GM23248 (cell line): Measurements from ENCODE around the gene APOL3. TPM values are rescaled to one million over a fixed set of nuclear protein-coding genes. Genes with fewer than 3 reads are reported as not detected.

Experiments used
- DNase-seq: peaks from one replicate; pipeline ENCODE4 v3.0.0-alpha.2; 2015
- H2AFZ ChIP-seq: fragments of 200-600 bp; sonication (generic); 2 replicates; pipeline ENCODE4 v1.6.1; 2016; ENCODE audit warnings: antibody characterized with exemption
- H3F3A ChIP-seq: fragments of 200-600 bp; sonication (generic); 2 replicates; pipeline ENCODE4 v1.6.1; 2016; ENCODE audit warnings: mild to moderate bottlenecking, antibody characterized with exemption, mixed run types; ENCODE audit not compliant: insufficient read depth
- H3K27ac ChIP-seq: fragments of 200-600 bp; sonication (generic); 2 replicates; pipeline ENCODE4 v1.5.1; 2016; ENCODE audit warnings: mild to moderate bottlenecking
- H3K27me3 ChIP-seq: fragments of 200-600 bp; sonication (generic); replicated peaks from 2 replicates; pipeline ENCODE4 v1.6.1; 2016; ENCODE audit warnings: mild to moderate bottlenecking; ENCODE audit not compliant: insufficient read depth
- H3K36me3 ChIP-seq: fragments of 200-600 bp; sonication (generic); 2 replicates; pipeline ENCODE4 v1.6.1; 2016; ENCODE audit warnings: low read depth, mild to moderate bottlenecking
- H3K4me1 ChIP-seq: fragments of 200-600 bp; sonication (generic); 2 replicates; pipeline ENCODE4 v1.6.1; 2016; ENCODE audit warnings: mild to moderate bottlenecking; ENCODE audit not compliant: insufficient read depth
- H3K4me2 ChIP-seq: fragments of 200-600 bp; sonication (generic); one replicate; pipeline ENCODE4 v1.6.1; 2016; ENCODE audit warnings: mild to moderate bottlenecking; ENCODE audit not compliant: unreplicated experiment
- H3K4me3 ChIP-seq: fragments of 200-600 bp; sonication (generic); 2 replicates; pipeline ENCODE4 v1.5.1; 2016; ENCODE audit warnings: mild to moderate bottlenecking
- H3K79me2 ChIP-seq: fragments of 200-600 bp; sonication (generic); 2 replicates; pipeline ENCODE4 v1.6.1; 2016; ENCODE audit warnings: mild to moderate bottlenecking; ENCODE audit not compliant: insufficient read depth
- H3K9ac ChIP-seq: fragments of 200-600 bp; sonication (generic); 2 replicates; pipeline ENCODE4 v1.6.1; 2016; ENCODE audit warnings: mild to moderate bottlenecking
- H3K9me2 ChIP-seq: fragments of 200-600 bp; sonication (generic); 2 replicates; pipeline ENCODE4 v1.6.1; 2016; ENCODE audit warnings: mixed run types, mild to moderate bottlenecking, moderate library complexity; ENCODE audit not compliant: insufficient read depth
- H3K9me3 ChIP-seq: fragments of 200-600 bp; sonication (generic); one replicate; pipeline ENCODE4 v1.6.1; 2017; ENCODE audit warnings: low read depth
- H4K20me1 ChIP-seq: fragments of 200-600 bp; sonication (generic); 2 replicates; pipeline ENCODE4 v1.6.0; 2016; ENCODE audit not compliant: insufficient read depth
- EZH2 ChIP-seq: fragments of 200-600 bp; sonication (generic); IDR thresholded peaks from 2 replicates; pipeline ENCODE4 v1.6.1; 2018; ENCODE audit warnings: antibody characterized with exemption, mild to moderate bottlenecking; ENCODE audit not compliant: insufficient read depth, poor library complexity, severe bottlenecking
- EZH2phosphoT487 ChIP-seq: fragments of 200-600 bp; sonication (generic); IDR thresholded peaks from 2 replicates; pipeline ENCODE4 v1.6.1; 2018; ENCODE audit warnings: antibody characterized with exemption, moderate library complexity, mild to moderate bottlenecking, low read depth; ENCODE audit not compliant: insufficient read depth
- WGBS, 2 experiments: methylation state at CpG; one replicate each; pipeline ENCODE4 v1.1.6; 2015 to 2017; ENCODE audit warnings: low lambda C conversion rate in 2 of 2, low coverage in 1 of 2; ENCODE audit errors: missing lambda C conversion rate in 2 of 2; 5-methylcytosine and 5-hydroxymethylcytosine counted together
- in situ Hi-C: fragments of 300-500 bp; cut with MboI; formaldehyde crosslinking; loops from 2 replicates; pipeline ENCODE4 v1.15.0; 2020
- polyA plus RNA-seq: library from polyadenylated mRNA; unstranded; fragments of >200 nt; fragmentation: Nextera tagmentation; extraction: Ambion mirVana; gene quantifications from 2 replicates; pipeline ENCODE4 v1.2.1, GENCODE V29; 2016
- total RNA-seq: library from RNA; depleted of rRNA; stranded (reverse); fragments of >200 nt; shearing (Covaris generic); gene quantifications from 2 replicates; pipeline ENCODE4 v1.2.3, GENCODE V29; 2014

The APOL3 gene
- total and polyA plus RNA-seq, 2 experiments from 2014 or later = 4.0 to 5.5 TPM

- Histone ChIP-seq H2AFZ (no peak overlapping the region), H3K4me3 (no peak overlapping the region), H3K9ac (no peak overlapping the region), H3K79me2 (no peaks in the 10 kb centered on the region), H3K9me2 (no peaks in the 10 kb centered on the region), H3K27ac (no peak overlapping the region), H4K20me1 (no peaks in the 10 kb centered on the region), H3K4me2 (no peak overlapping the region), H3K4me1 (peaks cover 7% of the 10 kb centered on the region), H3F3A (no peaks in the 10 kb centered on the region), H3K9me3 (no peaks in the 10 kb centered on the region), H3K36me3 (no peaks in the 10 kb centered on the region), H3K27me3 (no peaks in the 10 kb centered on the region)
- TF ChIP-seq EZH2phosphoT487 (no peak), EZH2 (no peak)
- WGBS, 2 experiments = 77 to 78% methylated on average over 7 of the region's 7 CpGs
- in situ Hi-C loops = loop anchor here (5.0 to 25.0 kb wide), 2 partner anchors 35 to 305 kb away; partner anchors contain the start of gene TXN2
- no peak for DNase-seq
Measured at GRCh38 chr22:36182056-36182455, 21.5 kb upstream of the APOL3 start.

- Histone ChIP-seq H3K27ac (no peak overlapping the region), H3K27me3 (no peaks in the 10 kb centered on the region), H3K4me1 (peaks cover 7% of the 10 kb centered on the region), H3K4me3 (no peak overlapping the region), H3K79me2 (no peaks in the 10 kb centered on the region), H3K9ac (no peak overlapping the region), H4K20me1 (no peaks in the 10 kb centered on the region), H3K9me3 (no peaks in the 10 kb centered on the region), H3K9me2 (no peaks in the 10 kb centered on the region), H3K4me2 (no peak overlapping the region), H2AFZ (no peak overlapping the region), H3K36me3 (no peaks in the 10 kb centered on the region), H3F3A (no peaks in the 10 kb centered on the region)
- WGBS, 2 experiments = 67 to 73% methylated on average over 6 of the region's 6 CpGs
- DNase-seq = no peak
- TF ChIP-seq EZH2 = no peak
- TF ChIP-seq EZH2phosphoT487 = no peak
- in situ Hi-C loops = loop anchor here (5.0 to 25.0 kb wide), 2 partner anchors 34 to 306 kb away; partner anchors contain the start of gene TXN2
Measured at GRCh38 chr22:36180928-36181327, 20.4 kb upstream of the APOL3 start.

- Histone ChIP-seq H3K4me1 (peaks cover 7% of the 10 kb centered on the region), H3K79me2 (no peaks in the 10 kb centered on the region), H3K9me2 (no peaks in the 10 kb centered on the region), H3K4me3 (no peak overlapping the region), H3K36me3 (no peaks in the 10 kb centered on the region), H2AFZ (no peak overlapping the region), H4K20me1 (no peaks in the 10 kb centered on the region), H3K27ac (no peak overlapping the region), H3K4me2 (no peak overlapping the region), H3K9ac (no peak overlapping the region), H3K9me3 (no peaks in the 10 kb centered on the region), H3F3A (no peaks in the 10 kb centered on the region), H3K27me3 (no peaks in the 10 kb centered on the region)
- TF ChIP-seq EZH2 (no peak), EZH2phosphoT487 (no peak)
- in situ Hi-C loops = loop anchor here (5.0 to 25.0 kb wide), 2 partner anchors 33 to 307 kb away; partner anchors contain the start of gene TXN2
- WGBS, 2 experiments = 44% methylated on average over 22 of the region's 22 CpGs
- DNase-seq = peak; percentile 81
Measured at GRCh38 chr22:36180038-36180880, 19.7 kb upstream of the APOL3 start.

GRCh38 chr22:36177160-36177559 lies 16.6 kb upstream of the APOL3 start:
- Histone ChIP-seq H2AFZ (no peak overlapping the region), H3K27ac (no peak overlapping the region)

More at GRCh38 chr22:36177160-36177559, 16.6 kb upstream of the APOL3 start:
- Histone ChIP-seq H3K9ac (no peak overlapping the region), H3K27me3 (no peaks in the 10 kb centered on the region), H3K79me2 (no peaks in the 10 kb centered on the region), H3K36me3 (no peaks in the 10 kb centered on the region), H3K4me2 (no peak overlapping the region), H3K4me3 (no peak overlapping the region), H3F3A (no peaks in the 10 kb centered on the region), H3K4me1 (no peaks in the 10 kb centered on the region), H4K20me1 (no peaks in the 10 kb centered on the region), H3K9me3 (no peaks in the 10 kb centered on the region), H3K9me2 (no peaks in the 10 kb centered on the region)
- no peak for TF ChIP-seq EZH2phosphoT487
- TF ChIP-seq EZH2 = no peak
- no peak for DNase-seq
- in situ Hi-C loops = loop anchor here (25.0 kb wide), 1 partner anchor 310 kb away; the partner anchor contains the start of gene TXN2
- 52 to 60% methylated on average over 3 of the region's 3 CpGs for WGBS, 2 experiments
